GM12873 (cell line): Measurements from ENCODE around the gene RPGRIP1.

Experiments
- TF ChIP-seq, protein P1 (sequence below): IDR thresholded peaks from 2 replicates; pipeline ENCODE4 v1.5.1; 2012; ENCODE audit warnings: low read depth, mild to moderate bottlenecking, moderate library complexity, low read length, control low read depth; ENCODE audit not compliant: insufficient read depth; ENCODE audit errors: missing control alignments

Gene RPGRIP1

DNA sequence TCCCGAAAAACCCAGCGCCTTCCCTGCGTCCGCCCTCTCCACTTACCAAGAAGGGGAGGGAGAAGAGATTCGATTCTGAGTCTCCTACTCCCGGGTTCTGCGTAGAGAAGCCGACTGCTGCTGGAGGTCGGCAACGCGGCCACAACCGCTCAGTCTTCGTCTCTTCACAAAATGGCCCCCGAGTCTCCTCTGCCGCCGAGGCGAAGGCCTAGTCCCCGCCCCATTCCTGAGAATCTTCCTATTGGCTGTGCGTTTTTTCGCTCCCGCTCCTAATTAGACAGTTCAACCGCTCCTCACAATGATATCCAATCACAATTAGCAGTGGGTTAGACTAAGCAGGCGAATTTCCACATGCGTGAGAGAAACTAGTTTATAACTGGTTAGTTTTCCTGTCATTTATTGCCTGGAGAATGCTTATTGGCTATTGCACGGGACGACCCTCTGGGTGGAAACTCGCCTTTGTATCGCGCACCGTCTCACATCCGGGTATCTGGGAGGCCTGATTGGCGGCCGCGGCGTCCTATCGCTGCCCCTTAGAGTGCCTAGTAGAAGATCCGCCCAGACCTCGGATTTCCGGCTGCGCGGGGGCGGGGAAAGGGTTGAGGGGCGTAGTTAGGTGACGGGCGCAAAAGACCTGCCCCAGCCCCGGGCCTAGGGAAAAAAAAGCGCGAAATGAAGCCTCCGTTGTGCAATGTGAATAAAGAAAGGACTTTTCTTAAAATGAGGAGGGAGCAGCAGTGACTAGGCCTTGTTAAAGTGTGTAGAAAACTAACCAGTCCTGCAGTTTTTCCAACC lies 10.4 kb upstream of the RPGRIP1 start, which contains the start of gene HNRNPC:
Gene HNRNPC (minus strand): TSS at position 191 of the 795 bp plus-strand sequence. CDS start 35,249 bp downstream, outside the sequence.
- TF ChIP-seq, protein P1, sequence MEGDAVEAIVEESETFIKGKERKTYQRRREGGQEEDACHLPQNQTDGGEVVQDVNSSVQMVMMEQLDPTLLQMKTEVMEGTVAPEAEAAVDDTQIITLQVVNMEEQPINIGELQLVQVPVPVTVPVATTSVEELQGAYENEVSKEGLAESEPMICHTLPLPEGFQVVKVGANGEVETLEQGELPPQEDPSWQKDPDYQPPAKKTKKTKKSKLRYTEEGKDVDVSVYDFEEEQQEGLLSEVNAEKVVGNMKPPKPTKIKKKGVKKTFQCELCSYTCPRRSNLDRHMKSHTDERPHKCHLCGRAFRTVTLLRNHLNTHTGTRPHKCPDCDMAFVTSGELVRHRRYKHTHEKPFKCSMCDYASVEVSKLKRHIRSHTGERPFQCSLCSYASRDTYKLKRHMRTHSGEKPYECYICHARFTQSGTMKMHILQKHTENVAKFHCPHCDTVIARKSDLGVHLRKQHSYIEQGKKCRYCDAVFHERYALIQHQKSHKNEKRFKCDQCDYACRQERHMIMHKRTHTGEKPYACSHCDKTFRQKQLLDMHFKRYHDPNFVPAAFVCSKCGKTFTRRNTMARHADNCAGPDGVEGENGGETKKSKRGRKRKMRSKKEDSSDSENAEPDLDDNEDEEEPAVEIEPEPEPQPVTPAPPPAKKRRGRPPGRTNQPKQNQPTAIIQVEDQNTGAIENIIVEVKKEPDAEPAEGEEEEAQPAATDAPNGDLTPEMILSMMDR: no peak

DNA sequence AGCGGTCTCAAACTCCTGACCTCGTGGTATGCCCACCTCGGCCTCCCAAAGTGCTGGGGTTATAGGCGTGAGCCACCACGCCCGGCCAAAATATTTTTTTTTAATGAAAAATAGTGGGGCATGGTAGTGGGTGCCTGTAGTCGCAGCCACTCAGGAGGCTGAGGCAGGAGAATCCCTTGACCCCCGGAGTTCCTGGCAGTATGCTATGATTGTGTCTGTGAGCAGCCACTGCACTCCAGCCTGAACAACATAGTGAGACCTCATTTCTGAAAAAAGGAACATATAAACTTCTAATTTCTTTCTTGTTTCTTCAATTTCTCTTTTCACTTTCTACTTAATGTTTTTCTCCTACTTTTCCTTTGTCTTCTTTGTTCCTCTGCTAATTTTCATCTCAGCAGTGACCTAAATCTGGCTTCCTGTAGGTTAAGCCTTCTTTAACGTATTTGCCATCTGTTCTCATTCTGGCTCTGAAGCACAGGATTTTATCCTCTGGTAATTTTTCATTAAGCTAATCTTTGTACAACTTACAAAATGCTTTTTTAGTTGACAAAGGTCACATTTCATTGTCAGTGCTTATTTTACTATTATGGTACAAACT lies 4.5 kb upstream of the RPGRIP1 start:
- TF ChIP-seq, protein P1: no peak

DNA sequence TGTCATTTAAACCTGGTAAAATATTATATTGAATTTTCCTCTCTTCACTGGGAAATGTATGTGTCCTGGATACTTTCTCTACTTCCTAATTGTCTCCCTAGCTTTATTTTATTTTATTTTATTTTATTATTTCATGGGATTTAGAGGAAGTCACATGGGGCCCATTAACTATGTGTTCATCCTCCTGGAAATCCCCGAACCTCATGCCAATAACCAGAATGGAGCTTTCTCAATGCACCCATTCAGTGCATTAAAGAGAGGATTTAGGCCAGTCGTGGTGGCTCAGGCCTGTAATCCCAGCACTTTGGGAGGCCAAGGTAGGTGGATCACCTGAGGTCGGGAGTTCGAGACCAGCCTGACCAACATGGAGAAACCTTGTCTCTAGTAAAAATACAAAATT lies 1.3 kb upstream of the RPGRIP1 start:
- TF ChIP-seq, protein P1: no peak

DNA sequence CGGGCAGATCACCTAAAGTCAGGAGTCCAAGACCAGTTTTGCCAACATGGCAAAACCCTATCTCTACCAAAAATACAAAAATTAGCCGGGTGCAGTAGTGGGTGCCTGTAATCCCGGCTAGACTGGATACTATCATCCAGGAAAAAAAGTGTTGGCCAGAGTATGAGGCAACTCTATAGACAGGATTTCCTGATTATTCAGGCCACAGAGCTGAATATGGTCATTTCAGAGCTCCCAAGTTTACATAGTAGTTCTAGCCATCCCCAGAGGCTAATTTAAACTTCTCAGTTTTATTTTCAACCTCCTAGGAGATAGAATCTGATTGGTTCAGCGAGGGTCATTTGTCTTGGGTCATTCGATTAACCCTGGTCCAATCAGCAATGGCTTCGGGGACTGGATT lies 7.3 kb downstream of the RPGRIP1 start:
- TF ChIP-seq, protein P1: no peak

DNA sequence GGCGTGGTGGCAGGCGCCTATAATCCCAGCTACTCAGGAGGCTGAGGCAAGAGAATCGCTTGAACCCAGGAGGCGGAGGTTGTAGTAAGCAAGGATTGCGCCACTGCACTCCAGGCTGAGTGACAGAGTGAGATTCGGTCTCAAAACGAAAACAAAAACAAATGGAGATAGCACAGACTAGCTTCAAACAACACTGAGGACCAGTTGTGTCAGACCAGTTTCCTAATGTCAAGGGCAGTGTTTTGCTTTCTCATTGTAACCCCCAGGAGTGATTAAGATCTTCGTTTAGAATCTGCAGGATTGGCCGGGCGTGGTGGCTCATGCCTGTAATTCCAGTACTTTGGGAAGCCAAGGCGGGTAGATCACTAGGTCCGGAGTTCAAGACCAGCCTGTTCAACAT lies 18.5 kb downstream of the RPGRIP1 start:
- TF ChIP-seq, protein P1: no peak

DNA sequence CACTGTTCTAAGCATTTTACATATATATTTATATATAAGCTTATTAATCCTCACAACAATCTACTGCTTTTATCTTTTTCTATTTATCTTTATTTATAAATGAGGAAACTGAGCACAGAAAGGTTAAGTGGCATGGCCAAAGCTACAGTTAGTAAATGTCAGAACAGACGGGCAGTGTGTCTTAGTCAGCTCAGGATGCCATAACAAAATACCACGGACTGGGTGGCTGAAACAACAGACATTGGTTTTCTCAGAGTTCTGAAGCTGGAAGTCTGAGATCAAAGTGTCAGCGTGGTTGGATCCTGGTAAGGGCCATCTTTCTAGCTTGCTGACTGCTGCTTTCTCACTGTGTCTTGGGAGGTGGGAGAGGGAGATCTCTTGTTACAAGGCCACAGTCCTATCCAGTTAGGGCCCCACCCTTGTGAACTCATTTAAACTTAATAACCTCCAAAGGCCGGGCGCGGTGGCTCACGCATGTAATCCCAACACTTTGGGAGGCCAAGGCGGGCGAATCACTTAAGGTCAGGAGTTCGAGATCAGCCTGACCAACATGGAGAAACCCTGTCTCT lies 19.8 kb downstream of the RPGRIP1 start:
- TF ChIP-seq, protein P1: no peak

DNA sequence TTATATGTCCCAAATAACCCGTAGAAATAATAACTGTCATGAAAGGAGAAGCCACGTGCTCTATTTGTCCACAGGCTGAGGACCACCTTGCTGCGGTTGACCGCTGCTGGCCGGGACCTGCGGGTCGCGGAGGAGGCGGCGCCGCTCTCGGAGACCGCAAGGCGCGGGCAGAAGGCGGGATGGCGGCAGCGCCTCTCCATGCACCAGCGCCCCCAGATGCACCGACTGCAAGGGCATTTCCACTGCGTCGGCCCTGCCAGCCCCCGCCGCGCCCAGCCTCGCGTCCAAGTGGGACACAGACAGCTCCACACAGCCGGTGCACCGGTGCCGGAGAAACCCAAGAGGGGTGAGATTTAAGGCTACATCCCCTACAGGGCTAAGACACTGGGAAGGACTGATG lies 21.0 kb downstream of the RPGRIP1 start:
- TF ChIP-seq, protein P1: no peak
